ENCODE measurements around the gene MPV17L2. TPM values are rescaled to one million over a fixed set of nuclear protein-coding genes. Genes with fewer than 3 reads are reported as not detected.

MPV17L2 gene
- total RNA-seq, 2 donors from 2014 or later: 6.1 to 6.6 TPM

GRCh38 chr19:18225355-18225701 is 32.3 kb downstream of the MPV17L2 start:
- intact Hi-C loops (cut with DNase I): no loop called here
- DNase-seq (ENCODE audit: low spot score): no peak

- intact Hi-C loops (cut with DNase I): no loop called here
- no peak for DNase-seq (ENCODE audit: low spot score)
Measured at GRCh38 chr19:18225702-18226468, 32.9 kb downstream of the MPV17L2 start, which contains the start of gene PDE4C. Gene PDE4C (minus strand): TSS chr19:18226438. CDS start chr19:18226415, 23 bp downstream.

GRCh38 chr19:18226956-18227780 is 34.1 kb downstream of the MPV17L2 start:
- intact Hi-C loops (cut with DNase I): no loop called here
- DNase-seq (ENCODE audit: low spot score): no peak

- DNase-seq (ENCODE audit: low spot score): no peak
- intact Hi-C loops (cut with DNase I): no loop called here
Measured at GRCh38 chr19:18227781-18228271, 34.8 kb downstream of the MPV17L2 start.

GRCh38 chr19:18229474-18229873 is 36.5 kb downstream of the MPV17L2 start:
- DNase-seq (ENCODE audit: low spot score): no peak
- intact Hi-C loops (cut with DNase I): no loop called here

GRCh38 chr19:18229915-18230314 is 36.9 kb downstream of the MPV17L2 start:
- intact Hi-C loops (cut with DNase I): no loop called here

GRCh38 chr19:18230941-18231734 is 38.1 kb downstream of the MPV17L2 start:
- DNase-seq (ENCODE audit: low spot score): no peak
- intact Hi-C loops (cut with DNase I): no loop called here

More at GRCh38 chr19:18229915-18230314, 36.9 kb downstream of the MPV17L2 start:
- DNase-seq (ENCODE audit: low spot score): no peak

GRCh38 chr19:18231775-18232174 is 38.8 kb downstream of the MPV17L2 start:
- intact Hi-C loops (cut with DNase I): no loop called here
- no peak for DNase-seq (ENCODE audit: low spot score)

- no peak for DNase-seq (ENCODE audit: low spot score)
- intact Hi-C loops (cut with DNase I): no loop called here
Measured at GRCh38 chr19:18232540-18233223, 39.7 kb downstream of the MPV17L2 start.

- no peak for DNase-seq (ENCODE audit: low spot score)
- intact Hi-C loops (cut with DNase I): no loop called here
Measured at GRCh38 chr19:18233224-18233825, 40.3 kb downstream of the MPV17L2 start.

- intact Hi-C loops (cut with DNase I): no loop called here
- DNase-seq (ENCODE audit: low spot score): no peak
Measured at GRCh38 chr19:18234194-18234593, 41.2 kb downstream of the MPV17L2 start.

GRCh38 chr19:18239303-18239702 is 46.3 kb downstream of the MPV17L2 start:
- intact Hi-C loops (cut with DNase I): no loop called here
- no peak for DNase-seq (ENCODE audit: low spot score)

GRCh38 chr19:18245297-18245696 is 52.3 kb downstream of the MPV17L2 start:
- DNase-seq (ENCODE audit: low spot score): no peak
- intact Hi-C loops (cut with DNase I): no loop called here

Other genes with a start within 250 kb of the MPV17L2 start
- under 1 TPM in 1 of 2 donors, not detected in 1; 0.33 TPM for gene KCNN1, start 226.1 kb upstream of the MPV17L2 start, total RNA-seq
- 10 to 100 TPM; 21.0 to 25.2 TPM for gene ARRDC2, start 185.0 kb upstream of the MPV17L2 start, total RNA-seq
- gene IL12RB1, start 106.3 kb upstream of the MPV17L2 start, total RNA-seq: 1 to 10 TPM; 1.7 to 2.3 TPM
- 1 to 10 TPM; 5.6 to 7.1 TPM for gene MAST3, start 95.4 kb upstream of the MPV17L2 start, total RNA-seq
- gene PIK3R2, start 40.1 kb upstream of the MPV17L2 start, total RNA-seq: 10 to 100 TPM; 11.5 to 13.0 TPM
- gene IFI30, start 19.4 kb upstream of the MPV17L2 start, total RNA-seq: 10 to 100 TPM; 60.7 to 76.7 TPM
- gene RAB3A, start 10.8 kb downstream of the MPV17L2 start, total RNA-seq: 1 to 10 TPM; 1.9 to 2.9 TPM
- 1 to 10 TPM in 1 of 2 donors, under 1 TPM in 1; 0.90 to 1.1 TPM for gene PDE4C, start 33.2 kb downstream of the MPV17L2 start, total RNA-seq
- gene IQCN, start 81.2 kb downstream of the MPV17L2 start, total RNA-seq: 1 to 10 TPM; 2.6 to 4.9 TPM
- gene JUND, start 88.4 kb downstream of the MPV17L2 start, total RNA-seq: 100 to 1,000 TPM; 192 to 231 TPM
- gene LSM4, start 129.9 kb downstream of the MPV17L2 start, total RNA-seq: 10 to 100 TPM; 44.4 to 46.9 TPM
- gene PGPEP1, start 147.4 kb downstream of the MPV17L2 start, total RNA-seq: 10 to 100 TPM; 42.8 to 48.6 TPM
- 1 to 10 TPM; 3.1 to 4.5 TPM for gene GDF15, start 192.9 kb downstream of the MPV17L2 start, total RNA-seq
- 10 to 100 TPM in 1 of 2 donors, 1 to 10 TPM in 1; 6.8 to 16.8 TPM for gene LRRC25, start 204.4 kb downstream of the MPV17L2 start, total RNA-seq
- gene SSBP4, start 226.2 kb downstream of the MPV17L2 start, total RNA-seq: 10 to 100 TPM; 54.4 to 56.9 TPM
- gene ISYNA1, start 244.9 kb downstream of the MPV17L2 start, total RNA-seq: 10 to 100 TPM; 27.5 to 28.1 TPM

Data from posterior vena cava (tissue), 2 donors.